Neural progenitor cell (in vitro differentiated cells): ENCODE data around the gene ATP8A1. TPM values are rescaled to one million over a fixed set of nuclear protein-coding genes. Genes with fewer than 3 reads are reported as not detected.

Source experiments
- DNase-seq: peaks from one replicate; pipeline ENCODE4 v3.0.0-alpha.2; 2016; ENCODE audit warnings: low spot score
- H2AFZ ChIP-seq: fragments of 200-600 bp; sonication (generic); replicated peaks from 2 replicates; pipeline ENCODE4 v1.6.1; 2016; ENCODE audit warnings: antibody characterized with exemption
- H3F3A ChIP-seq: fragments of 200-600 bp; sonication (generic); 2 replicates; pipeline ENCODE4 v1.6.1; 2016; ENCODE audit warnings: antibody characterized with exemption, low read depth
- H3K27ac ChIP-seq: fragments of 200-600 bp; sonication (generic); 2 replicates; pipeline ENCODE4 v1.5.1; 2016; ENCODE audit warnings: mild to moderate bottlenecking
- H3K27me3 ChIP-seq: fragments of 200-600 bp; sonication (generic); 2 replicates; pipeline ENCODE4 v1.6.1; 2016; ENCODE audit warnings: mild to moderate bottlenecking, moderate library complexity
- H3K36me3 ChIP-seq: fragments of 200-600 bp; sonication (generic); 2 replicates; pipeline ENCODE4 v1.5.1; 2016
- H3K4me1 ChIP-seq: fragments of 200-600 bp; sonication (generic); 2 replicates; pipeline ENCODE4 v1.6.1; 2016; ENCODE audit warnings: mixed run types
- H3K4me2 ChIP-seq: fragments of 200-600 bp; sonication (generic); 2 replicates; pipeline ENCODE4 v1.6.1; 2016
- H3K4me3 ChIP-seq: fragments of 200-600 bp; sonication (generic); 2 replicates; pipeline ENCODE4 v1.5.1; 2016
- H3K79me2 ChIP-seq: fragments of 200-600 bp; sonication (generic); 2 replicates; pipeline ENCODE4 v1.6.1; 2016; ENCODE audit warnings: low read depth
- H3K9ac ChIP-seq: fragments of 200-600 bp; sonication (generic); 2 replicates; pipeline ENCODE4 v1.6.1; 2016
- H3K9me3 ChIP-seq: fragments of 200-600 bp; sonication (generic); 2 replicates; pipeline ENCODE4 v1.5.1; 2016; ENCODE audit warnings: low read depth
- H4K20me1 ChIP-seq: fragments of 200-600 bp; sonication (generic); 2 replicates; pipeline ENCODE4 v1.6.1; 2016; ENCODE audit warnings: low read depth
- H3K27ac Mint-ChIP-seq: 3 replicates; pipeline ENCODE4 v1.8.0; 2021; ENCODE audit warnings: mixed read lengths
- H3K27me3 Mint-ChIP-seq: 2 replicates; pipeline ENCODE4 v1.8.0; 2022; ENCODE audit warnings: low read depth, mild to moderate bottlenecking, inconsistent platforms, moderate library complexity, mixed read lengths; ENCODE audit not compliant: insufficient read depth
- H3K36me3 Mint-ChIP-seq: 3 replicates; pipeline ENCODE4 v1.8.0; 2021; ENCODE audit warnings: mixed read lengths
- H3K4me1 Mint-ChIP-seq: 3 replicates; pipeline ENCODE4 v1.8.0; 2021; ENCODE audit warnings: mixed read lengths
- H3K4me3 Mint-ChIP-seq: 3 replicates; pipeline ENCODE4 v1.8.0; 2021; ENCODE audit warnings: mild to moderate bottlenecking, moderate library complexity, mixed read lengths
- H3K9me3 Mint-ChIP-seq: 3 replicates; pipeline ENCODE4 v1.8.0; 2020; ENCODE audit warnings: mixed read lengths
- CTCF ChIP-seq: fragments of 200-600 bp; sonication (generic); IDR thresholded peaks from 2 replicates; pipeline ENCODE4 v1.5.1; 2017; ENCODE audit warnings: antibody characterized with exemption, mild to moderate bottlenecking
- EZH2 ChIP-seq: fragments of 200-600 bp; sonication (generic); IDR thresholded peaks from 2 replicates; pipeline ENCODE4 v1.6.1; 2017; ENCODE audit warnings: antibody characterized with exemption, mild to moderate bottlenecking, moderate library complexity
- EZH2phosphoT487 ChIP-seq: fragments of 200-600 bp; sonication (generic); IDR thresholded peaks from 2 replicates; pipeline ENCODE4 v1.6.1; 2017; ENCODE audit warnings: antibody characterized with exemption
- total RNA-seq: library from RNA; depleted of rRNA; stranded (reverse); fragments of >200 nt; gene quantifications from 2 replicates; pipeline ENCODE4 v1.2.3, GENCODE V29; 2015; ENCODE audit warnings: low replicate concordance

The ATP8A1 gene
- total RNA-seq, 1 donor from 2014 or later = 46.1 TPM

GRCh38 chr4:42412251-42412650, 244.7 kb downstream of the ATP8A1 start:
- no peak for DNase-seq
- Histone ChIP-seq H3K79me2 (no peaks in the 10 kb centered on the region), H3K36me3 (no peaks in the 10 kb centered on the region), H3K4me1 (peaks cover 7% of the 10 kb centered on the region), H3K9ac (no peak overlapping the region), H2AFZ (no peak overlapping the region), H3K27me3 (no peaks in the 10 kb centered on the region), H4K20me1 (no peaks in the 10 kb centered on the region), H3K4me2 (no peak overlapping the region), H3K27ac (no peak overlapping the region), H3K4me3 (no peak overlapping the region), H3K9me3 (no peaks in the 10 kb centered on the region), H3F3A (no peaks in the 10 kb centered on the region)
- Mint-ChIP-seq H3K4me1 (peaks cover 7% of the 10 kb centered on the region), H3K27me3 (peaks cover 2% of the 10 kb centered on the region), H3K27ac (no peak overlapping the region), H3K36me3 (peaks cover 4% of the 10 kb centered on the region), H3K4me3 (no peak overlapping the region), H3K9me3 (no peaks in the 10 kb centered on the region)
- TF ChIP-seq CTCF (no peak), EZH2phosphoT487 (no peak), EZH2 (no peak)

- H2AFZ ChIP-seq = no peak overlapping the region
Measured at GRCh38 chr4:42411803-42412202, 245.1 kb downstream of the ATP8A1 start.

GRCh38 chr4:42410446-42410845, 246.5 kb downstream of the ATP8A1 start:
- Histone ChIP-seq H3K4me2 (no peak overlapping the region), H3F3A (no peaks in the 10 kb centered on the region), H4K20me1 (no peaks in the 10 kb centered on the region), H3K36me3 (no peaks in the 10 kb centered on the region), H3K9me3 (no peaks in the 10 kb centered on the region), H3K4me1 (no peaks in the 10 kb centered on the region), H3K9ac (no peak overlapping the region), H3K4me3 (no peak overlapping the region), H3K27ac (no peak overlapping the region), H2AFZ (no peak overlapping the region), H3K79me2 (no peaks in the 10 kb centered on the region), H3K27me3 (no peaks in the 10 kb centered on the region)
- Mint-ChIP-seq H3K36me3 (peaks cover 4% of the 10 kb centered on the region), H3K4me1 (peaks cover 2% of the 10 kb centered on the region), H3K9me3 (no peaks in the 10 kb centered on the region), H3K27me3 (peaks cover 2% of the 10 kb centered on the region), H3K27ac (no peak overlapping the region), H3K4me3 (no peak overlapping the region)
- DNase-seq = no peak
- TF ChIP-seq EZH2phosphoT487 = no peak
- no peak for TF ChIP-seq CTCF
- TF ChIP-seq EZH2 = no peak

More at GRCh38 chr4:42411803-42412202, 245.1 kb downstream of the ATP8A1 start:
- no peaks in the 10 kb centered on the region for H3K9me3 ChIP-seq
- Mint-ChIP-seq H3K27me3 (peaks cover 2% of the 10 kb centered on the region), H3K9me3 (no peaks in the 10 kb centered on the region), H3K27ac (no peak overlapping the region), H3K36me3 (peaks cover 4% of the 10 kb centered on the region), H3K4me1 (peaks cover 7% of the 10 kb centered on the region), H3K4me3 (no peak overlapping the region)
- no peak for DNase-seq
- no peaks in the 10 kb centered on the region for H3K79me2 ChIP-seq
- H3K27ac ChIP-seq = no peak overlapping the region
- H3K27me3 ChIP-seq = no peaks in the 10 kb centered on the region
- H3F3A ChIP-seq = no peaks in the 10 kb centered on the region
- no peak overlapping the region for H3K9ac ChIP-seq
- peaks cover 7% of the 10 kb centered on the region for H3K4me1 ChIP-seq
- H3K36me3 ChIP-seq = no peaks in the 10 kb centered on the region
- H3K4me2 ChIP-seq = no peak overlapping the region
- H3K4me3 ChIP-seq = no peak overlapping the region
- H4K20me1 ChIP-seq = no peaks in the 10 kb centered on the region
- no peak for TF ChIP-seq EZH2
- no peak for TF ChIP-seq EZH2phosphoT487
- no peak for TF ChIP-seq CTCF
